HTERT RPE-1 (cell line): ENCODE results near the gene THBS3.
"Not testable (repeated sequence)": the region's sequence is repeated elsewhere in the genome, so short reads cannot be mapped to it uniquely, and the experiment has no call there.

ENCODE experiments used
- in situ Hi-C: fragments of 300-500 bp; cut with MboI; formaldehyde crosslinking; loops from 4 replicates; pipeline ENCODE4 v1.14.3; 2020; ENCODE audit warnings: low sequenced_read_pairs

THBS3 gene

DNA sequence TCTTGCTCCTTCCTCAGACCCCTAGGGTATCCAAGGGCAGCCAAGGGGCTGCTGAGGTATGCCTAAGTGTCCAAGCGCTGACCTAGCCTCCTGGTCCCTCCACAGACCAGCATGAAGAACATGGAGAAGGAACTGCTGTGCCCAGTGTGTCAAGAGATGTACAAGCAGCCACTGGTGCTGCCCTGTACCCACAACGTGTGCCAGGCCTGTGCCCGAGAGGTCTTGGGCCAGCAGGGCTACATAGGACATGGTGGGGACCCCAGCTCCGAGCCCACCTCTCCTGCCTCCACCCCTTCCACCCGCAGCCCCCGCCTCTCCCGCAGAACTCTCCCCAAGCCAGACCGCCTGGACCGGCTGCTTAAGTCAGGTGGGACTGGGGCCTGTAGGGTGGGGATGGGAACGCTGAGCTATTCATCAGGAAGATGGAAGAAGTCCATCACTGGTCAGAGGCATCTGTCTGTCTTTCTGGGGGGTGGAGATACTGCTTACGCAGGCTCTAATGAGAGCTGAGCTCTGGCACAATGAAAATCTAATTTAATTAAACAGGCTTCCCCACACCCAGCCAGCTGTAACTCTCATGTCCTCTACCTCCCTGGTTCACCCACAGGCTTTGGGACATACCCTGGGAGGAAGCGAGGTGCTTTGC lies 32.3 kb downstream of the THBS3 start:
- in situ Hi-C loops, result no loop called here

DNA sequence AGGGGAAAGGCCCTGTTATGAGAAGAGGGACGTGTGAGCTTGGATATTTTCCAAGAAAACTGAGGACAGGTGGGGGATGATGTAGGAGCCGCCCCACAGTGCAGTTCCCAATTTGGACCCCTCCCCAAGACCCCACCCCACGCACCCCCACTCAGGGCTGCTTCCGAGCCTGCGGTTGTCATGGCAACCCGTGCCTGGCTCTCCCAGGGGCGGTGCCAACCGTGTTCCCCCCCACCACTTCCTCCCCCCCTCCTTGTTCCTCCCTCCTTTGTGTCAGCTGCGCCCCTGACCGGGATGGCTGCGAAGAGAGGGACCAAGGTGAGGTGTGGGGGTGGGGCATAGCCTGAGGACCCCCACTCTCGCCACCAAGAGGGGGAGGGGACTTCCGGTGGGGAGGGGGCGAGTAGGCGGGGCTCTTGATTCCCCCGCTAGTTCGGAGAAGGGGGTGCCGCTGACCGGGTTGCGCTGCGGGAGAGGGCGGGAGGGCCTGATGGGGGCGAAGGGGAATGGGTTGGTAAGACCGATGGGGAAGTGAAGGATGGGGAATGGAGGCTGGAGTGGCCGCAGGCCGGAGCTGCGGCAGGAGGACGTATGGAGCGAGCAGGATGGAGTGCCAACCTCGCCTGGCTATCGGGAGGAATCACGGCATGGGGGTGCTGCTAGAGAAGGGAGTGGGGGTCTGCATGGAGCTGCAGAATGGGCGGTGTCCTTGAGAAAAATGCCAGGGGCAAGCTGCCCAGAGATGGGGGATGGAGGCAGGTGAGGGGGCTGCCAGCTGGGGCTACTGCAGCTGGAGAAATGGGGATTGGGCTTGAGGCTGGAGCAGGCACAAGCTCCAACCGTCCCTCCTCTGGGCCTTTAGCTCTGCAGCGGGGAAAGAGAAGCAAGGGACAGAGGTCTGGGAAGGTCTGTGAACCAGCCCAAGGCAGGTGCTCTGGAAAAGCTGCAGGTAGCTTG lies 33.1 kb downstream of the THBS3 start:
- in situ Hi-C loops, result no loop called here

DNA sequence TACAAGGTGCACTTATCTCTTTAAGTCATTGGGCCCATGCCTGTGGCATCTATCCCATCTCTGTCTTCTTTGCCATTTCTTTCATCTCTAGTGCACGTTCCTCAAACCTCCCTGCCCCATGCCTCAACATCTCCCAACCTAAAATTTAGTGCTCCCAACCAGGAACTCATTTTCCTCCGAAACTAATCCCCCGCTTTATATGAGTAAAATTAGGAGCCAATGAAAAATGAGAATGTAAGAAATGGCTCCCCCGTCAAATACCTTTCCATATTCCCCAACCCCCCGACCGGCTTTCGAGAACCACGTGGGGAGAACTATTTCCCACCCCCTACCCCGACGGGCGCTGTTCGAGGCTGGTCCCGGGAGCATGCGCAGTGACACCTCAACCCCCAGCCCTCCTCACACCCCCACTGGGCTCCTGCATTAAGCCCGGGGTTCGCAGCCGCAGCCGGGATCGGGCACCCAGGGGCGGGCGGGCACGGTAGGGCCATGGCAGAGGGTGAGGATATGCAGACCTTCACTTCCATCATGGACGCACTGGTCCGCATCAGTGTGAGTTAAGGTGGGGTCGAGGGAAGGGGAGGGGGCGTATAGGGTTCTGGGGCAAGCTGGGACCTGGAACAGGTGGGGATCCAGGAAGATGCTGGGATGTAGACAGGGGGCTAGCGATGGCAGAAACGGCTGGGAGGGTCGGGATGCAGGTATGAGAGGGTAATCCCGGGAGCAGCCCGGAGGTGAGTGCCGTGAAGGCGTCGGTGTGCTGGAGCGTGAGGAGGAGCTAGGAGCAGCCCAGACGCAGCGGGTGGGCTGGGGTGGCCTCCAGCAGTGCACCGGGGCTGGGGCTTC lies 34.0 kb downstream of the THBS3 start, which contains the start of gene TRIM46:
TRIM46 (plus strand) TSS at position 372 of the 846 bp plus-strand sequence; CDS start at position 490, 118 bp downstream.
- in situ Hi-C loops, result no loop called here

DNA sequence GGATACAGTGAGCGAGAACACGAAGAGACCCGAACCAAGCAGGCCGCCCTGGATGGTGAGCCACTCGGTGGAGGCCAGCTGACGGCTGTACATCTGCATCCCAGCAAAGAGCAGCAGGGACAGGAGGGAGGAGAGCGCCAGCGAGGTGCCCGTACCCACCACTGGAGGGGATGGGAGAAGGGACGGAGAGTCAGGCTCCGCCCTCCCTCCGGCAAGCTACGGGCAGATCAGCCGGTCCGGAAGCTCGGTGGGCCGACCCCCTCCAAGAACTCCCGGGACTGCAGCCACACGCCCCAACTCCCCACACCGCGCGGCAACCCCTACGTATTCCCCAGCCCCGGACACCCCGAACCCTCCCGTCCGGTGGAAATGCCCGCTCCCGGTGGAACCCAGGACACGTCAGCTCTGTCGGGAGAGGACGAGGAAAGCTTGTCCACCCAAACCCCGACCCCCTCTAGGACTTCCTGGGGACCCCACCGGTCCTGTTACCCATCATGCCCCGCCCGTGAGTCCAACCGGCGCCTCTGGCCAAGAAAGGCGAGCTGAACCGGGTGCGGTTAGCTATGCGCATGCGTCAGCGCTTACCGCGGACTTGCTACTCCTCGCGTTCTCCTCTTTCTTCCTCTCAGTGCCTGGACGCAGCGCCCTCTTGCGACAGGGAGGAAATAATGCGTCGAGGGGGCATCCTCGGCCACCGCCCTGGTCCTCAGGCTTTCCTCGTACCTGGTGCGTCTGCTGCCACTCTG lies 34.8 kb downstream of the THBS3 start, which contains the start of gene KRTCAP2:
KRTCAP2 (minus strand) TSS at position 573 of the 746 bp plus-strand sequence; CDS start at position 493, 80 bp downstream.
- in situ Hi-C loops, result no loop called here

DNA sequence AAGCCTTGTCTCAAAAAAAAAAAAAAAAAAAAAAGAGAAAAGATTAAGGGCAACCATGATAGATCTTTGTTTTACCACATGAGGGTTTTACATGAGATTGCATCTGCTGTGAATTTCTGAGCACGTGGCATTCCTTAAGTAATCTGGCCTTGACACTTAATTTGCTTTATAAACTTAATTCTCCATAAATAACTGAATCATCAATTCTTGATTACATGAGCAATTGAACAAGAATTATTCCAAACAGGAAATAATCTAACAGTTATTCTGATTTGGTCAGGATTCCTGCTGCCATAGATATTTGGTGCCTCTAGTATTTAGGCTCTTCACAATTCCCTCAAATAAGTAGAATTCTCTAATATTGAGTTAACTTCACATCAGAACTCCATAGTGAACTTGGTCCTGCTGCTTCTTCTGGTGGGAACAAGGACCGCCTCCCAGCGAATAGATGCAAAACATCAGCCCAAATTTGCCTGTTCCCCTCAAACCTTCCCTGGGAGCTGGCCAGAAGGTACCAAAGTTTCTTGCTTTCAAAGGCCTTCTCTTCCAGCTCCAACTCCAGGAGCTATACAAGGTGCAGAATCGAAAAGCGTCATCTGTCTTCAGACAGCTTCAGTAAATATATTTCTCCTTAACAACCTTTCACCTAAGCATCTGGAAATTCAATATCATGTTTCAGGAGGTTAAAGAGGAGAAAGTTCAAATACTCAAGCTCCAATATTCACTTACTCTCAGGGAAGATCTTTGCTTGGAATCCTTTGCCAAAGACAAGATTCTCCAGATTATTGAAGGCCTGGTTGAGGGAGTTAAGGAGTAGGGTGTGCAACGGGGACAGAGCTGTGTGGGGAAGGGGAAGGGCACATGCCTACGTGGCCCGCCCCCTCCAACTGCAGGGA lies 35.6 kb downstream of the THBS3 start:
- in situ Hi-C loops, result no loop called here

DNA sequence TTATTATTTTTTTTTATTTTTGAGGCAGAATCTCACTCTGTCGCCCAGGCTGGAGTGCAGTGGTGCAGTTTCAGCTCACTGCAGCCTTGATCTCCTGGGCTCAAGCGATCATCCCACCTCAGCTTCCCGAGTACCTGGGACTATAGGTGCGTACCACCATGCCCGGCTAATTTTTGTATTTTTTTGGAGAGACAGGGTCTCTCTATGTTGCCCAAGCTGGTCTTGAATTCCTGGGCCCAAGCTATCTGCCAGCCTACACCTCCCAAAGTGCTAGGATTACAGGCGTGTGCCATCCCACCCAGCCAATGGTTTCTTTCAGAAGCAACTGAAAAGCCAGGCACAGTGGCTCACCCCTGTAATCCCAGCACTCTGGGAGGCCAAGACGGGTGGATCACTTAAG lies 36.9 kb downstream of the THBS3 start:
- in situ Hi-C loops, result no loop called here

DNA sequence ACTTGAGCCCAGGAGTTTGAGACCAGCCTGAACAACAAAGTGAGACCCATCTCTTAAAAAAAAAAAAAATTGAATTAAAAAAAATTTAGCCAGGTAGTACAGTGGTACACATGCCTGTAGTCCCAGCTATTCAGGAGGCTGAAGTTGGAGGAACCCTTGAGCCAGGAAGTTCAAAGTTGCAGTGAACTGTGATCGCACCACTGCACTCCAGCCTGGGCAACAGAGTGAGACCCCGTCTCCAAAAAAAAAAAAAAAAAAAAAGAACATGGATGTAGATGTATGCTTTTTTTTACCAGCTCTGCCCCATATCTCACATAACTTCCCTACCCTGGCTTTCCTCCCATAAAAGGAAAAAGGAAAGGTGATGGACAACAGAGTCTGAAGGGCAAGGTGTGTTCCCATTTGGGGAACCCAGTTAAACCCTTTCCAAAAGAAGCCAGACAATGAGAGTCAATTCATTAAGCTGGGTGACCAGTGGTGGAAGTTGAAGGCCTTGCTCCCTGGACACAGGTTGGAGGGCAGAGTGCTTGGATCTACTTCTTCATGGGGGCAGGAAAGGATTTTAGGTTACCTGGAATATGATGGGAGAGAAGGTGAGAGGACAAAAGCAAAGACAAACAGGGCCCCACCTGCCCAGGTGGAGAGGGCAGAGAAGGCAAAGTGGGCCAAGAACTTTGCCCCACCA lies 37.5 kb downstream of the THBS3 start:
- in situ Hi-C loops, result no loop called here

DNA sequence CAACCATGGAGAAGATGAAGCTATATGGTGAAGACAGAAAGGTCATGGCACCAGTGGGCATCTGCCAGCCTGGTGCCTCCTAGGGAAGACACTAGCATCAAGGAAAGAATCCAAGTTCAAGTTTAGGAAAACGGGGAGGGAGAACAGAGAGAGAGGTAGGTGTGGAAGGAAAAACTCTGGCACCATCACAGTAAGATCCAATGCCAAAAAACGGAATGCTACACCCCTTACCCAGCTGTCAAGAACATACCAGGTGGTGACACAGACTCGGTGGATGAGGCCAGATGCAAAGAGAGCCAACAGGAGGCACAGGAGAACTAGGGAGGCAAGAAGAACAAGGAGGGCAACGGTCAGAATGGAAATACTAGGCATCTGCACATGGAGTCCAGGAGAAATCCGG lies 38.2 kb downstream of the THBS3 start:
- in situ Hi-C loops, result no loop called here

DNA sequence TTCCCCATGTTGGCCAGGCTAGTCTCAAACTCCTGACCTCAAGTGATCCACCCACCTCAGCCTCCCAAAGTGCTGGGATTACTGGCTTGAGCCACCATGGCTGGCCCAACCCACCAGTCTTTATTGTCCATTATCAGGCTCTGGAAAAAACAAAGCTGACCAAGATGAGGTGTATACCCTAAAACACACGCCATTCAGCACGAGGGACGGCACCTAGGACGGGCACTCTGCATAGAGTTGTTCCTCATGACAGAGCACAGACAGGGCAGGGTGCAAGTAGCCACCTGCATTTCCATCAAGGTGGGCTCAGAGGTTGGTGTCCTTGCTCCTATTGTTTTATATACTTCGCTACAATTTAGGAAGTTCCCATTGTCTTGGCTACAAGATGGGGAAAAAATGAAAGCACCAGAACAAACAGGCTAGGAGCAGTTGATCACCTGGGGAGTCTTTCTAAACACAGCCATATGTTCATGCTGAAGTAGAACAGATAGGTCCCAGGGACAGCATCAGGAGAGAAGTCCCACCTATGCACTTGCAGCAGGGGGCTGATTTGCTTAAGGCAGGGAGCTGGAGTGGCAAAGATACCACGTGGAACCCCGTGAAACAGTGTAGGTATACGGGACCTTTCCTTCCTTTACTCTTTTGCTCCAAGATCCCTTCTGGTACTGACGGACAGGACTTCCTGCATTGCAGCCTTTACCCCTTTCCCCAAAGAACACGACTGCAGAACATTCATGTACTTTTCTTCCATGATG lies 39.1 kb downstream of the THBS3 start:
- in situ Hi-C loops, result no loop called here

DNA sequence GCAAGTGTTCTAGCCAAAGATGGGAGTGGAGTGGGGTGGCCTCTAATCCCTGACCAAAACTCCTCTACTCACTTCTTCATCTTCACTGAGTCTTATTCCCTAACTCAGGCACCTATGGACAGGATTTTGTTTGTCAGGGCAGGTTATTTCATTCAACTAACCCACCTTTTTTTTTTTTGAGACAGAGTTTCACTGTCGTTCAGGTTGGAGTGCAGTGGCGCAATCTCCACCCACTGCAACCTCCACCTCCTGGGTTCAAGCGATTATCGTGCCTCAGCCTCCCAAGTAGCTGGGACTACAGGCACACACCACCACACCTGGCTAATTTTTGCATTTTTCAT lies 39.6 kb downstream of the THBS3 start:
- in situ Hi-C loops, result not testable (repeated sequence)

DNA sequence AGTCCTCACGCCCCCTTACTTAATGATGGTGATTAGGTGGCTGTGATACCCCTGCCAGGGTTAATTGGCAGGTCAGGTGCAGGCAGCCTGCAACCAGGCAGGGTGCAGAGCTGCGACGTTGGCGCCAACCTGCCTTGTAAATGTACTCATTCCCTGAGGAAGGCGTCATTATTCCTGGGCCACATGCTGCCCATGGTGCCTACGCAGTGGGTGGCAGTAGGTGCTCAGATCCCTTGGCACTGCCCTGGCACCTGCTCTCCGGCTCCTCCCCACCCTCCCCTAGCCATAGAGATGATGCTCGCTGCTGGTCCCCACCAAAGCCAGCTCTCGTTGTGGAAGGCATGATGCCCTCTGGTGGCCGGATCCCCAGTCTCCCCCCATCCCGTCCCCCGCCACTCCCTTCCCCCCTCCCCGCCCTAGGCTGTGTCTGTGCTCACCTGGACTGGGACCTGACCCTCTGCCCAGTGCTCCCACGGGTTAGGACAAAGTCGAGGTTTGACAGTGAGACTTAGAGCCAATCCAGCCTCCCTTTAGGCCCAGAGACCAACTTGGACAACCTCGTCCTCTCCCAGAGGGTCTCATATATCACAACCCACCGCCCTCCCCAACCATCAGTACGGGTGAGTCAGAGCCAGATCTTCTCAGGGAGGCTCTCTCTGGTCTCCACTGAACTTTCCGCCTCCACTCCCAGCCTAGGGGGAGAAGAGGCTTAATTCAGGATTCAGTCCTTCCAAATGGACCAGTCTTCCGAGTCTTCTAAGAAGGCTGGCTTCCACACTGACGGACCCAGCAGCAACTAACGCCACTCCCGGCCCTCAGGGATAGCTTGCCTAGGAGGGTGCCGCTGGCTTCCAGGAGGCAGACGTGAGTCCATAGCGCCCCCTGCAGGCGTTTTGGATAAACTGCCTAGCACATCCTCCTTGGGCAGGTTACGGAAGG lies 40.3 kb downstream of the THBS3 start:
- in situ Hi-C loops, result no loop called here

DNA sequence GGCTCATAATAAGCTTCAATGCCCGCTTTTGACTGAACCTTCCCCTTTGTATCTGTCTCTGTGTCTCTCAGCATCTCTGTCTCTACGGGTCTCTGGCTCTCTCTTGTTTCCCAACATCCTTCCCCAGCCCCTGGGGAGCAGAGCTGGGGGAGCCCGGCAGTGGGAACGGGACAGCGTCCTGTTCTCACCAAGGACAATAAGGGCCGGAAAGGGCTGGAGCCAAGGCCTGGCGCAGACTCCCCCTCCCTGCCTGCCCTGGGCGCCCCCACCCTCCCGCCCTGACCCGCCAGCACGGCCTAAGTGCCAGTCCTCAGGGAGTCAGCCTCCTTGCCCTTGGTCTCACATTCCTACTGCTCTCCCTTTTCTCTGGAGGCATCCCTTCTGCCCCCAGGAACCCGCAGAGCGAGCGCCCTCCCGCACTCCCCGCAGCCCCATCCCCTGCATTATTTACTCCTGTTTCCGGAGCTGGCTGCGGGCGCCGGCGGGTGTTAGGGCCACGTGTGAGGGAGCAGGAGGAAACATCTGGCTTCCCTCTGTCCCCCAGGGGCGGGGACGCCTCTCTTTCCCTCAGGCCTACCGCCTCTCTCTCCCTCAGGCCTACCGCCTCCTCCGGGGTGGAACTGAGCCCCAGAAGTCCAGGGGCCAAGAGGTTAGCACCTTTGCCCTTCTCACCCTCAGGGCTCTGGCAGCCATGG lies 41.1 kb downstream of the THBS3 start:
- in situ Hi-C loops, result no loop called here

DNA sequence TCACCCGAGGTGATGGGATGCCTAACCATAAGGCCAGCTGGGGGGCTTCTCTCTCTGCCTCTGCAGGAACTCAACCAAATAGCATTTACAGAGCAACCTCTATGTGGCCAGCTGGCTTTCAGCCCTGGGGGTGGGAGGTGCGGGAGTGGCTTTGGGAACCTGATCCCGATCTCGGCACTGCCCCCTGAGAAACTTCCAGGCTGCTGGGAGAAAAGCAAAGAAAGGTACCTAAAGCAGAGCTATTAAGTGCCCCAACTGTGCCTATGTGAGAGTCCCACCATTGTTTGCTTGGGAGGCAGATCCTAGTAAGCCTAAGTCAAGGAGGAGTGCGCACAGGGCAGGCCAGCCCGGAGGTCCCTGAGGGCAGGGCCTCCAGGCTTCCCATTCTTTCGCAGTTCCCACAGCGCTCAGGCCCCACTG lies 41.6 kb downstream of the THBS3 start:
- in situ Hi-C loops, result no loop called here

DNA sequence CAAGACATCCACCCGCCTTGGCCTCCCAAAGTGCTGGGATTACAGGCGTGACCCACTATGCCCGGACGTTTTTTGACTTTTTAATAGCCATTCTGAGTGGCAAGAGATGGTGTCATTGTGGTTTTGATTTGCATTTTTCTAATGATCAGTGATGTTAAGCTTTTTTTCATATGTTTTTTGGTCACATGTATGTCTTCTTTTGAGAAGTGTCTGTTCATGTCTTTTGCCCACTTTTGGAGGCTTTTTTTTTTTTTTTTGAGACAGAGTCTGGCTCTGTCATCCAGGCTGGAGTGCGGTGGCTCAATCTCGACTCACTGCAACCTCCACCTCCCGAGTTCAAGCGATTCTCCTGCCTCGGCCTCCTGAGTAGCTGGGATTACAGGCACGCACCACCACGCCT lies 43.1 kb downstream of the THBS3 start:
- in situ Hi-C loops, result not testable (repeated sequence)

DNA sequence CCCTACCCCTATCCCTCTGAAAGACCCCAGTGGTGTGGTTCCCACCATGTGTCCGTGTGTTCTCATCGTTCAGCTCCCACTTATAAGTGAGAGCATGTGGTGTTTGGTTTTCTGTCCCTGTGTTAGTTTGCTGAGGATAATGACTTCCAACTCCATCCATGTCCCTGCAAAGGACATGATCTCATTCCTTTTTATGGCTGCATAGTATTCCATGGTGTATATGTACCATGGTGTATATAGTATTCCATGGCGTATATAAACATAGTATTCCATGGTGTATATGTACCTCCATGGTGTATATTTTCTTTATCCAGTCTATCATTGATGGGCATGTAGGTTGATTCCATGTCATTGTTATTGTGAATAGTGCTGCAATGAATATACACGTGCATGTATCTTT lies 43.9 kb downstream of the THBS3 start:
- in situ Hi-C loops, result not testable (repeated sequence)

DNA sequence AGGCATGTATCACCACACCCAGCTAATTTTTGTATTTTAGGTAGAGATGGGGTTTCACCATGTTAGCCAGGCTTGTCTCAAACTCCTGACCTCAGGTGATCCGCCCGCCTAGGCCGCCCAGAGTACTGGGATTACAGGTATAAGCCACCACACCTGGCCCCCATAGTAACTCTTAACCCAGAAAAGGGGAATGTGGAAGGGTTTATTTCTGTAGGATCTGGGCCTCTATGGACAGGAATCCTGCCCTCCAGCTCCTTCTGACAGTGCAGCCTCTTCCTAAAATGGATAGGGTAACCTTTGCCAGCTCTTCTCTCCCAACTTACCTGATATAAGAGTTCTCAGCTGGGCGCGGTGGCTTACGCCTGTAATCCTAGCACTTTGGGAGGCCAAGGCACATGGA lies 45.1 kb downstream of the THBS3 start:
- in situ Hi-C loops, result not testable (repeated sequence)
